HG02981 (cell line): Measurements from ENCODE around the gene MYO5C.

Experiments
- ATAC-seq: cut with Tn5 transposase; IDR thresholded peaks from one replicate; pipeline ENCODE4 v1.9.1; 2021; ENCODE audit warnings: mild to moderate bottlenecking, moderate library complexity; ENCODE audit not compliant: unreplicated experiment

Gene MYO5C

GRCh38 chr15:52281085-52282035 is 14.2 kb downstream of the MYO5C start:
- ATAC-seq: no peak

- no peak for ATAC-seq
Measured at GRCh38 chr15:52280326-52281084, 15.1 kb downstream of the MYO5C start.

- no peak for ATAC-seq
Measured at GRCh38 chr15:52278636-52279367, 16.8 kb downstream of the MYO5C start.

GRCh38 chr15:52278135-52278534 is 17.5 kb downstream of the MYO5C start:
- no peak for ATAC-seq

GRCh38 chr15:52277575-52277974 is 18.0 kb downstream of the MYO5C start:
- no peak for ATAC-seq

- ATAC-seq: no peak
Measured at GRCh38 chr15:52276256-52276770, 19.3 kb downstream of the MYO5C start.

- no peak for ATAC-seq
Measured at GRCh38 chr15:52263563-52264282, 31.9 kb downstream of the MYO5C start.

- no peak for ATAC-seq
Measured at GRCh38 chr15:52262364-52262763, 33.2 kb downstream of the MYO5C start.

- ATAC-seq: peak; percentile 100
Measured at GRCh38 chr15:52261498-52262242, 33.9 kb downstream of the MYO5C start.

- no peak for ATAC-seq
Measured at GRCh38 chr15:52261026-52261425, 34.6 kb downstream of the MYO5C start.

- no peak for ATAC-seq
Measured at GRCh38 chr15:52259503-52259902, 36.1 kb downstream of the MYO5C start.

- ATAC-seq: no peak
Measured at GRCh38 chr15:52258461-52258860, 37.1 kb downstream of the MYO5C start.

GRCh38 chr15:52257734-52258062 is 37.9 kb downstream of the MYO5C start:
- no peak for ATAC-seq

GRCh38 chr15:52256930-52257733 is 38.5 kb downstream of the MYO5C start:
- no peak for ATAC-seq

GRCh38 chr15:52256366-52256765 is 39.2 kb downstream of the MYO5C start:
- no peak for ATAC-seq

- ATAC-seq: no peak
Measured at GRCh38 chr15:52255935-52256334, 39.7 kb downstream of the MYO5C start.

GRCh38 chr15:52255008-52255407 is 40.6 kb downstream of the MYO5C start:
- no peak for ATAC-seq

GRCh38 chr15:52254391-52254790 is 41.2 kb downstream of the MYO5C start:
- ATAC-seq: no peak

- no peak for ATAC-seq
Measured at GRCh38 chr15:52252781-52253180, 42.8 kb downstream of the MYO5C start.
